Ureter (tissue), 1 donor: ENCODE results near the gene CCDC120. TPM values are rescaled to one million over a fixed set of nuclear protein-coding genes. Genes with fewer than 3 reads are reported as not detected.
A peak's percentile ranks its signal among the peaks of the same experiment; 100 is the strongest.

Experiments
- DNase-seq: peaks from one replicate; pipeline ENCODE4 v3.0.0-alpha.2; 2020; ENCODE audit warnings: low spot score
- total RNA-seq: library from RNA; stranded (reverse); gene quantifications from one replicate; pipeline ENCODE4 v1.2.4, GENCODE V29; 2023
- donor health status: DM: yes; HTN: yes; CAD: no.

The CCDC120 gene
- total RNA-seq, 1 donor from 2014 or later: 16.9 TPM

- no peak for DNase-seq
Observed at GRCh38 chrX:49061490-49061889, 2.7 kb downstream of the CCDC120 start.

GRCh38 chrX:49061916-49062315, 3.1 kb downstream of the CCDC120 start:
- no peak for DNase-seq

- DNase-seq: no peak
Observed at GRCh38 chrX:49063715-49064114, 4.9 kb downstream of the CCDC120 start.

GRCh38 chrX:49064303-49064702, 5.5 kb downstream of the CCDC120 start:
- no peak for DNase-seq

- no peak for DNase-seq
Observed at GRCh38 chrX:49064735-49065134, 5.9 kb downstream of the CCDC120 start.

- no peak for DNase-seq
Observed at GRCh38 chrX:49066278-49066677, 7.5 kb downstream of the CCDC120 start.

GRCh38 chrX:49066690-49067089, 7.9 kb downstream of the CCDC120 start:
- DNase-seq: no peak

GRCh38 chrX:49067285-49068120, 8.7 kb downstream of the CCDC120 start:
- DNase-seq: no peak

GRCh38 chrX:49069038-49069437, 10.2 kb downstream of the CCDC120 start:
- no peak for DNase-seq

- DNase-seq: no peak
Observed at GRCh38 chrX:49070988-49071387, 12.2 kb downstream of the CCDC120 start.

GRCh38 chrX:49071877-49072711, 13.3 kb downstream of the CCDC120 start:
- DNase-seq: peak; percentile 86

GRCh38 chrX:49072712-49073095, 13.9 kb downstream of the CCDC120 start:
- no peak for DNase-seq

- DNase-seq: peak; percentile 93
Observed at GRCh38 chrX:49073601-49074575, 15.1 kb downstream of the CCDC120 start, which contains the start of gene PRAF2. Gene PRAF2, minus strand, starts transcription at chrX:49074002. Its CDS starts 15 bp downstream, at chrX:49073987.

- DNase-seq: no peak
Observed at GRCh38 chrX:49075347-49075746, 16.5 kb downstream of the CCDC120 start.

GRCh38 chrX:49077941-49078340, 19.1 kb downstream of the CCDC120 start:
- no peak for DNase-seq

- DNase-seq: peak; percentile 79
Observed at GRCh38 chrX:49079489-49080428, 21.0 kb downstream of the CCDC120 start, which contains the start of gene WDR45. Gene WDR45, minus strand, starts transcription at chrX:49079887. Its CDS starts 1,792 bp downstream, at chrX:49078095.

- no peak for DNase-seq
Observed at GRCh38 chrX:49082271-49082871, 23.6 kb downstream of the CCDC120 start.

GRCh38 chrX:49089553-49089952, 30.8 kb downstream of the CCDC120 start:
- no peak for DNase-seq

- DNase-seq: no peak
Observed at GRCh38 chrX:49096419-49096818, 37.6 kb downstream of the CCDC120 start.
